Inferior parietal cortex (tissue), 1 donor: ENCODE results near the gene KREMEN1.

Experiments
- DNase-seq: peaks from one replicate; pipeline ENCODE4 v3.0.0-alpha.2; 2016; ENCODE audit errors: extremely low spot score

The KREMEN1 gene

DNA sequence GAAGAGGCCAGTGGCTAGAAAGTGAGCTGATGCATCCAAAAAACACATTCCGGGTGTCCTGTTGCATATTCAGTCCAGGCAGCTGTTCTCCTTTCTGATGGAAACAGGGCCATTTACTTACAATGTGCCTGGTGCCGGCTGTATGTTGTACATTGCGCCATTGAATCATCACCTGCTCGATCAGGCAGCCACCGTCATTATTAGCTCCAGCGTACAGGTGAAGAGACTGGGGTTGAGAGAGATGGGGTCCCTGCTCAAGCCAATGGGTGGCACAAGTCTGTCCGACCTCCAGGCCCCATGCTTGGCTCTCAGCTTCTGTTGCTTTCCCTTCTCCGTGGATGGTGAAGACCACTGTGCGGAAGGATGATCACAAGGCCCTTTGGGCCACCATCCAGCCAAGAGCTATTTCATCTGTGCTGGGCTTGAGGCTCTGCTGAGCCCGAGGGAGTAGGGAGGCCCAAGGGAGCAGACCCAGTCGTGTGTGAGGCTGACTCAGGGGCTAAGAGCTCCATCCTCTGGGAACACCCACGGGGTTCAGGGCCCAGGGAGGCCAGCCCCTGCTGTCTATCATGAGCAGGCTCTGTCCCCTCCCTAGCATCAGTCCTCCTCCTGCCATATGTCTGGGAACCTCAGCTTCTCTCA lies 112.1 kb downstream of the KREMEN1 start:
- no peak for DNase-seq

DNA sequence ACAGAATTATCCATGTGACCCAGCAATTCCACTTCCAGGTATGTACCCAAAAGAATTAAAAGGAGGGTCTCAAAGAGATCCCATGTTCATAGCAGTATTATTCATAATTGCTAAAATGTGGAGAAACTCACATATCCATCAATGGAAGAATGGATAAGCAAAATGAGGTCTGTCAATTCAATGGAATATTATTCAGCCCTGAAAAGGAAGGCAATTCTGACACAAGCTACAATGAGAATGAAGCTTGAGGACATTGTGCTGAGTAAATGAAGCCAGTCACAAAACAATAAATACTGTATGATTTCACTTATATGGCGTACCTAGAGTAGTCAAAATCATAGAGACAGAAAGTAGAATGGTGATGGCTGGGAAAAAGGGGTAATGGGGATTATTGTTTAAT lies 113.5 kb downstream of the KREMEN1 start:
- no peak for DNase-seq

DNA sequence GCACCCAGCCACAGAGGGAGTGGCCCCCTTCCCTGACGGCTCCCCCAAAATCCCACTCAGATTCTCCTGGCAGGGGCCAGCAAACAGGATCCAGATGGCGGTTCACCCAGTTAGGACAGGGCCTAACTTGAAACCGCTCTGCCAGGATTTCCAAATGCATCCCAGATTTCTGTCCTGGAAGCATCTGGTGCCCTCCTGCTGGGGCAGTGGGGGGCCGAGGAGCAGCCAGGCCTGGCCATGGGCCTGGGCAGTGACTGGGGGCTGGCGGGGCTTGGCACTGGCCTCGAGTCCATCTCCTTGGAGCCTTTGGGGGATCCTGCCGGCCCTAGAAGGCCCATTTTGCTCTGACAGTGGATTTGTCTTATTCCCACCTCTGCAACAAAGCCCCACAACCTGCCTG lies 115.0 kb downstream of the KREMEN1 start:
- DNase-seq, result no peak

DNA sequence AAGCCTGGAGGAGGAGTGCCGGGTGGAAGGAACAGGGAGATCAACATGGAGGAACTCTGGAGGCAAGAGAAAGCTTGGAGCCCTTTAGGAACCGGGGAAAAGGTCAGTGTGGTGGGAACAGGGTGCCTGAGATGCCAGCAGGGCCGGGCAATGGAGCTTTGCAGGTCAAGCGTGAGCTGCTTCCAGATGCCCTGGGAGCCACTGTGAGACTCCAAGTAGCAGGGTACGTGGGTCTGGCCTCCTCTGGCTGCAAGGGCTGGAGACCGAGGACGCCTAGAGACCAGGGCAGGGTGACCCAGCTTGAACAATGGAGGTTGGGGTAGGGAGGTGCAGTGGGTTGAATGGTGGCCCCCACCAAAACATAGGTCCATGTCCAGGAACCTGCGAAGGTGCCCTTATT lies 117.2 kb downstream of the KREMEN1 start:
- no peak for DNase-seq

DNA sequence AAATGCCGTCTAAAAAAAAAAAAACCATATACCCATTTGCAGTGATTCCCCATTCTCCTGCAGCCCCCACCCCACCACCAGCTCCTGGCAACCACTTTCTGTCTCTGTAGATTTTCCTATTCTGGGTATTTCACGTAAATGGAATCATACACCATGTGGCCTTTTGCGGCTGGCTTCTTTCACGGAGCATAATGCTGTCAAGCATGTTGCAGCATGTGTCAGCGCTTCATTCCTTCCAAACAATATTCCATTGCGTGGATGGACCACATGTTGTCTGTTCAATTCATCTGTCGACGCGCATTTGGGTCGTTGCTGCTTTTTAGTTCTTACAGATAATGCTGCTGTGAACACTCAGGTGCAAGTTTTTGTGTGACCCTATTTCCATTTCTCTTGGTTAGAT lies 118.1 kb downstream of the KREMEN1 start:
- no peak for DNase-seq

DNA sequence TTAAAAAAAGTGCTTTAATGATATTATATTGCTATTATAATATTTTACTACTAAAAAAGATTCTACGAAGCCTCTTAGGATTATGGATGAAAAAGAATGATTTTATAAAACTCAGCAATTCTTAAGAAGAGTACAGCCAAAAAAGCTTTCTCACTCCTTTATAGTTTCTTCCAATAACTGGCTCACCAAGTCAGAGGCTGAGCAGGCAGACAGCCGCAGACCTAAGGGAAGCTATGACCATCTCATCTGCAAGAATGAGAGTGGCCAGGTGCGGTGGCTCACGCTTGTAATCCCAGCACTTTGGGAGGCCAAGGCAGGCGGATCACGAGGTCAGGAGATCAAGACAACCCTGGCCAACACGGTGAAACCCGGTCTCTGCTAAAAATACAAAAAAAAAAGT lies 120.2 kb downstream of the KREMEN1 start:
- no peak for DNase-seq

DNA sequence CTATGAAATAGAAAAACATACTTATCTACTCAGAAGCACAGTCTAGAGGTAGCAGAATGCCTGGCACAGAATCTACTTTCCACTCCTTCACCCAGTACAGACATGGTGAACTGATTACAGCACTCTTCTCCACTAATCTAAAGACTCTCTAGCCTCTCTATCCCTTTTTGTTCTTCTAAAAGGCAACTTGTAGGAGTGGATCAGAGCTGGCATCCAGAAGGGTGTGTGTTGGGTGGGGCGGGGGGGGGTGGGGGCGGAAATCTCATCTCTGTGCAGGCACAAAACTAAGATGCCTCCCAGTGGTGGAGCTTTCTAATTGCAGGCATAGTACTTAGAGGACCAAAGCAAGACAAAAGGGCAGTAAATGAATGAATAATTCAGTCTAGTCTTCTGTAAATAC lies 121.3 kb downstream of the KREMEN1 start:
- no peak for DNase-seq

DNA sequence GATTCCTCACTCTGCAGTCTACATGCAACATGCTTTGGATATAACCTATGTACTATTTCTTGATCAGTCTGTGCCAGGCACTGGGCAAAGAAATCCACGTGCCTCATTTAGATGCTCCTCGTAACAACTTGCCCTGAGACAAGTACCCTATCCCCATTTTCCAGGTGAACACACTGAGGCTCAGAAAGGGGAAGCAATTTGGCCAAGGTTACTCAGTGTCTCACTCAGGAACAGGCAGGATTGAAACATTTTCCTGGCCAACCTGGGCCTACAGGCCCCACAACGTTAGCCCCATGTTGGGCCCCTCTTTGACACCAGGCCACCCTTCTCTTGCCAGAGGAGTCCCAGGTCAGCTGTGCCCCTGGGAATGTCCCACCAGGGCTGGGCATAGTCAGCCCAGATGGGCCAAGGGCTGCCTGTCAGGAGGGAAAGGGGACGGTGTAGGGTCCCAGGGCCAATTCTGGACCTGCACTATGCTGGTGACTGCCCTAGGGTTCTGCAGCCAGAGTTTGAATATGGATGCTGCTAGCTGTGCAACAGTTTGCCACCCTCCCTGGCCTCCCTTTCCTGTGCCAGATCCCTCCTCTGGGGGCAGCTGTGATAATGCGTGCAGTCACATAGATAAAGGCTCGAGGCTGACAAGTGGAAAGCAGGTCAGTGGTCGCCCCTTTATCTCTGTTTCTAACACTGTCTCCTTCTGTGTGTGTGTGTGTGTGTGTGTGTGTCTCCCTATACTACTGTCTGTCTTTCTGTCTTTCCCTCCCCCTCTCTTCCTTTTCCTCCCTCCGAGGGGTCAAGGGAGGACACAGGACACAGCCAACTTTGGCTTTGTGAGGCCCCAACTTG lies 122.5 kb downstream of the KREMEN1 start:
- DNase-seq, result no peak

DNA sequence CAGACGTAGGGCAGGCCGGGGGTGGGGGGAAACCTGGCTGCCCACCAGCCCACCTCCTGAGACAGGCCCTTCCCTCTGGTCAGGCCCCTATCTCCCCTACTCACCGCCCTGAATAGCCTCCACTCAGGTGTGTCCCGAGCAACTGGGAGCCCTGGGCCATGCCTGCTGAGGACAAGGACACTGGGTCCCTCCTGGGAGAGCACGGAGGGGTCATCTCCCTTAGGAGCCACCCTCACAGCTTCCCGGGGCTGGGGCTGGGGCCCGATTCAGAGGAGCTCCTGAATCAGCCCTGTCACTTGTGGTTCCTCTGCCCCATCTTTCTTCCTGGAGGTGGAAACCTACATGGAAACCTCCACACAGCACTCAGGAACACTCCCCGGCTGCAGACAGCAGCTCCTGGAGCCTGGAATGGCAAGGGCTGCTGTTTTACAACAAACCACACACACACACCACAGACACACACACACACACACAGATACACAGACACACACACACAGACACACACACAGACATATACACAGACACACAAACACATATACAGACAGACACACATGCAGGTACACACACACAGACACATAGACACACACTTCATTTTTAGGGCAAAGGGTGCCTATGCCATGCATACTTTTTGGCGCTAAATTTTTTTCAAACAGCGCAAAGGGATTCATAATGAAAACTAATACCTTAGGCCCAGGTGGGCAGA lies 123.3 kb downstream of the KREMEN1 start:
- no peak for DNase-seq

DNA sequence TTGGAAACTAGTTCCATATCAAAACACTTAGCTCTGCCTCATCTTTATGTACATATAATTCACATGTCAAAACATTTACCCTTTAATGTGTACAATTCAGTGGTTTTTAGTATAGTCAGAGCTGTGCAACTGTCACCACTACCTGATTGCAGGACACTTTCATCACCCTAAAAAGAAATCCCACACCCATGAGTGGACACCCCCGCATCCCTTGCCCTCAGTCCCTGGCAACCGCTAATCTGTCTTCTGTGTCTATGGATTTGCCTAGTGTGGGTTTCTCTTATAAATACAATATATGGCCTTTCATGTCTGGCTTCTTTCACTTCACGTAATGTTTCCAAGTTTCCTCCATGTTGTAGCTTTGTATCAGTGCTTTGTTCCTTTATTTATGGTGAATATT lies 124.3 kb downstream of the KREMEN1 start:
- DNase-seq, result no peak

DNA sequence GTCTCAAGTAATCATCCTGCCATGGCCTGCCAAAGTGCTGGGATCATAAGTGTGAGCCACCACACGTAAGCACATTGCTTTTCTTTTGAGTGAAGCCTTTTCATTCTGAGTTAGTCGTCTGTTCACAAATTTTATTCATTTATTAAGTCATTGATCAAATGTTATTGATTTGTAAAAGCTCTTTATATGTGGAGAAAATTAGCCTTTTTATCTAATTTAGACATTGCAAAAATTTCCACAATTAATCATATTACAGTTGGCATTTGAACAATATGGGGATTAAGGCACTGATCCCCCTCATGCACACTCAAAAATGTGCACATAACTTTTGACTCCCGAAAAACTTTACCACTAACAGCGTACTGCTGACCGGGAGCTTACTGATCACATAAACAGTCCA lies 125.4 kb downstream of the KREMEN1 start:
- DNase-seq, result no peak

DNA sequence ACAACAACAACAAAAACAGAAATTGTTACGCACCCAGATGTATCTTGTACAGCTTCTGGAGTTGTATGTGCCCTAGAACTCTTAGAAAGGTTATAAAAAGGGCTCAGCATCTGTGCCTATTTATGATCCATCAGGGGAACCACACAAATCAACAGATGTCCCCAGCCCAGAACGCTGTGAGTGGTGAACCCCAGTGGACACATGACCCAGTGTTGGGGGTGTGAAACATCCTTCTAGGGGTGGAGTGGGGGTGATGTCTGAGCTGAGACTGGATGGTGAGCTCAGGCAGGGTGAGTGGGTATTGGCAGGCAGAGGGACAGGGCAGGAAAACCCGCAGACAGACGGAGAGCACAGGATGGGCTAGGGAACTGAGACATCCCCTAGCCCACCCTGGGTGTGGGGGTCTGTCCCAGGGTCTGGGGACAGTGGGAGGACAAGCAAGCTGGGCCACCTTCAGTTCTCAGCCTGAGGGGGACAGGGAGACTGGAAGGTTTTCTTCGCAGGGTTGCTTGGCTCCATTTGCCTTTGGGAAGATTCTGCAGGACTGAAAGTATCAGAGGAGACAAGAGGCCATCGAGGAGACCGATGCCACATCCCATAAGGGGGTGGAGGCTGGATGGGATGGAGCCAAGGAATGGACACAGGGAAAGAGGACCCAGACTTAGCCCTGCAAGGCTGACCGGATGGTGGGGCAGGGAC lies 127.0 kb downstream of the KREMEN1 start:
- no peak for DNase-seq

DNA sequence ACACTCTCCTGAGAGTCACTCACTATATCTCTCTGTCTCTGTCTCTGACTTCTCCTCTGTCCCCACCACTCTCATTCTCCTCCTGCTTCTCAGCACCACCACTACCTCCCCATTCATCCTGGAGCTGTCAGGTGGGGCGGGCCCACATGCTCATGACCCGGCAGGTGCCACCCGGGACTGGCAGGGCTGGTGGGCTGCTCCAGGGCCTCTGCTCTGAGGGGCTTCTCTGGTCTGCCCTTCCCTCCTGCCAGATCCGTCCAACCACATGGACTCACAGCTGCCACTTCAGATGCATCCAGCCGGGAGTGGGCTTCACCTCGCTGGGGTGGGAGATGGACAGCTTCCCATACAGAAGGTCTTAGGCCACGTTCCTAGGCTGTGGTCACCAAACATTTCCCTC lies 128.1 kb downstream of the KREMEN1 start:
- DNase-seq, result no peak

DNA sequence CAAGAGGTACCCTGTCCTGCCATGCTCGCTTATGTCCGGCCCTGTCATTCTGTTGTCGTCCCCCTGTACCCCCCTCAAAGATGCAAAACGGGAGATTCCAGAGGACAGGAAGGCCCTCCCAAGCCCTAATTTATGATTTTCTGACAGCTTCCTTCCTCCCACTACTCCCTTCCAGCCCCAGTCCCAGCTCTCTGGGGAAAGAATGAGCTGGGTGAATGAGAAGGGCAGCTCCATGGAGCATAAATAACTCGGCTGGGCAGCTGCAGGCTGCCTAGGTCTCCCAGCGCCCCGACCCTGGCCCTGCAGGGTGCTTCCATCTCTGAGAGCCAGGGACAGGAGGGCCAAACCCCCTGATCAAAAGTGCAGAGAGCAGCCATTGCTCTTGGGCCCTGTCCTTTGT lies 128.9 kb downstream of the KREMEN1 start:
- no peak for DNase-seq

DNA sequence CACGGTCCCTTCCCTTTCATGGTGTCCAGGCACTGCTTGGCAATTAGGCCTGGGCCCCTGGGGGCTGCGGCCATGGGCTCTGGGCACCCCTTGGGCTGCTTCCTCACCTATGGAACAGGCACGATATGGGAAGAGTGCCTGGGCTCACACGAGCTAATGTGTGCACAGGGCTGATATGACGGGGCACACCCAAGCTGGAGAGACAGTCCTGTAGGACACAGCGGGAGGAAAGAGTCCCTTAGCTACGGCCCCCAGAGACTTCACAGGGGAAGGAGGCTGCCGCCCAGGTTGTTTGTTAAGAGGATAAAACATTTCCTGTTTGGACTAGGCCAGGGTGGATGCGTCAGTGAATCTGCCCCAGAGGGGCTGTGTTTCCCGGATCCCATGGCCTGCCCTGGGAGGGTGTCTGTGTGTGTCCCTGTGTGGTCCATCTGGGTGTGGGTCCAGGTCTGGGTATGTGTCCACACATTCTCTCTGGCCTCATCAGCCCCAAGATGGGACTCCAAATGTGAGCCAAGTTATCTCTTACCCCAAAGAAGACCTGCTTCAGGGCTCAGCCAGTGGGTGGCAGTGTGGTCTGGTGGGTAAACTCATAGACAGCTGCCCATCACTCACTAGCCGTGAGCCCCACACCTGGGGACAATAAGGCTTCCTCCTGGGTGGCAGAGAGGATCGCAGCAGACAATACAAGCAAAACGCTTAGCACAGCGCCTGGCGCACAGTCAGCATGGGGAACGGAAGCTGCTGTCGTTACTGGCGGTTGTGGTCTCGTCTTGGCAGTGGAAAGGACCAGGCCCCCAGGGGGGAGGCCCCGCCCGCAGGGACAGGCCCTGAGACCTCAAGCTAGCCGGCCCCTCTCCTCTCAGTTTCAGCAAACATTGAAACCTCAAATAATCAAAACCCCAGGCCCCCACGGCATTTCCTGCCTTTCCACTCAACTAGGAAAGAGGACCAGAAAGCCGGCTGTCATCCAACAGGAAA lies 129.7 kb downstream of the KREMEN1 start:
- no peak for DNase-seq

DNA sequence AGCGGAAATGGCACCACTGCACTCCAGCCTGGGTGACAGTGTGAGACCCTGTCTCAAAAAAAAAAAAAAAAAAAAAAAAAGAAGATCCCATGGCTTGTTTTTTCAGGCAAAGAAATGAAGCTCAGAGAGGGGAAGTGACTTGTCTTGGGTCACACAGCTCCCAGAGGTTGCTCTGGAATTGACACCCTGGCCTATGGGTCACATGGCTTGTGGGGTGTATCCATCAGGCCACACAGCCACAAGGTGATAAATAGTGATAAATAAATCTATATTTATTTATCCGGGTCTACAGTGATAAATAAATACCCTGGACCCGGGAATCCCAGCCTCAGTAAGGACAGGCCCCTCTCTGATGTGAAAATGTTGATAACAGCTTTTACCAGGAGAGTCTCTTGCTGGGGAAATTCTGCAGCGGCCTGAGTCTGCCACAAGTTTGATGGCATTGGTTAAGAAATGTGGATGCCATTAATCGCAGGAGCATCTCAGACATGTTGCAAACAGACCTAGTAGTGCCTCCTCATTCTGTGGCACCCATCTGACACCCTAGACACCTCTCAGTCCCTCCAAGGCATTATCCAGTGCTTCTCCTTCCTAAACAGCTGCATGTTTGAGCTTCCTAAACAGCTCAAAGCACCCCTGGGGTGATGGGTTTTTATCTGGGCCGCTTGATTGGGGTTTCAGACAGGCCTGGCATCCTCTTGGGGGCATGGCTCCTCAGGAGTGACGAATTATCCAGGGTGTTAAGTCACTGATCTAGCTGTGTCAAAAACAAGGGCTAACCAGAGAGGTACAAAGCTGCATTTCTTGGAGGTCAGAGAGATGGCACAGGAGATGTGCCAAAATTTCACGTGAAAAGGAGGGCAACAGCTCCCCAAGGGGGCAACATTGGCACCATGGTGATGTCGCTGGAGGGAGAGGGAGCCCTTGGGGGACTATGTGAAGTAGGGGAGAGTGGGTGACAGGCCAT lies 130.9 kb downstream of the KREMEN1 start:
- no peak for DNase-seq

DNA sequence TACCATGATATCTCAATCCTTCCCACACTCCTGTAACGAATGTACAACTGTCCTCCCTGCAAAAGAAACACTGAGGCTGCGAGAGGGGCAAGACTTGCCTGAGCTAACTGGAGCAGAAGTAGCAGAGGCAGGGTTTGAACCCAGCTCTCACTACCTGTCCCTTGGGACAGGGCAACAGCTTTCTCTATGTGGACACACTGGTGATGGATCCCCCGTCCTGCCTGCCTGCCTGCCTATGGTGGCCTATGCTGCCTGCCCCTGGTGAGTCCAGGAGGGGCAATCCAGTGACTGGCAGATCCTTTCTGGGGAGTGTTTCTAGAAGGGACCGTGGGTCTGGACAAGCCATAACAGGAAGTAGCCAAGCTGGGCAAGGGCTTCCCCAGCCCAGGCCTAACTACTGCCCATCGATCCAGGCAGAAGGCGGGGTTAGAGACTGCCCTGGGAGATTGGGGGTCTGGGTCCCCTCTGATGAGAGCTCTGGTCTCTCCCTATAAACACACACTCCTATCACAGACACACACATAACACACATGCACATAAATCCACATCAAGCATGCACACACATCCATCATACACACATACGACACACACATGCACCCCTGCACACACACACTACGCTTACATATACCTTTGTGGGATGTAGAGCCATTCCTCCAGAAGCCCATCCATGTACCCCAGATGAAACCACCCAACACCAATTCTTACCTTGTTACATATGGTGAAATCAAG lies 131.8 kb downstream of the KREMEN1 start:
- DNase-seq, result no peak

DNA sequence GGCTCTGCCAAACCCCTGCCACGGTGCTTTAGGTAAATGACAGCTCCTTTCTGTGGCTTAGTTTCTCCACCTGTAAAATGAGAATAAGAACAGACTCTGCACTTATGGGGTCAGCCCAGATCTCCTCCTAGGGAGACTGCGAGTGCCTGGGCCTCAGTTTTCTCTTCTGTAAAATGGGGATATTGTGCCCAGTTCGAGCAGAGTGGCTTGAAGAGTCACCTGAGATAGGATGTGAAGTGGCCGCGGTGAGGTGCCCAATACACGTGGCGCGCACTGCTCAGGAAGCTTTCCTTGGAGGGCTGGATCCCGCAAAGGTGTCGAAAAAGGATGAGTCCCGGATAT lies 132.4 kb downstream of the KREMEN1 start:
- no peak for DNase-seq
